Calu3 (cell line): ENCODE results near the gene TXNIP. TPM values are rescaled to one million over a fixed set of nuclear protein-coding genes. Genes with fewer than 3 reads are reported as not detected.

ENCODE experiments used
- BruUV-seq: library from RNA; stranded (reverse); fragments of 400-500 nt; replicated peaks from 2 replicates; lab custom pipeline; 2021; lab: Mats Ljungman, UMichigan
- CTCF ChIA-PET: fragments of 300-600 bp; sonication (Branson Sonifier 250); formaldehyde crosslinking; loops from one replicate; lab custom pipeline; 2022; ENCODE audit warnings: antibody characterized with exemption; lab: Charles Lee
- DNase-seq: peaks from one replicate; pipeline ENCODE4 v3.0.0; 2022
- H3K27ac Mint-ChIP-seq: one replicate; pipeline ENCODE4 v1.8.0; 2022; ENCODE audit warnings: mixed read lengths; ENCODE audit not compliant: unreplicated experiment
- H3K27me3 Mint-ChIP-seq: one replicate; pipeline ENCODE4 v1.8.0; 2022; ENCODE audit warnings: mixed read lengths; ENCODE audit not compliant: unreplicated experiment
- H3K36me3 Mint-ChIP-seq: one replicate; pipeline ENCODE4 v1.8.0; 2022; ENCODE audit warnings: mild to moderate bottlenecking, moderate library complexity, mixed read lengths; ENCODE audit not compliant: insufficient read depth, unreplicated experiment
- H3K4me1 Mint-ChIP-seq: one replicate; pipeline ENCODE4 v1.8.0; 2022; ENCODE audit warnings: mild to moderate bottlenecking, low read depth, mixed read lengths; ENCODE audit not compliant: unreplicated experiment
- H3K4me3 Mint-ChIP-seq: one replicate; pipeline ENCODE4 v1.8.0; 2022; ENCODE audit warnings: mild to moderate bottlenecking, low read depth, moderate library complexity, mixed read lengths; ENCODE audit not compliant: unreplicated experiment
- H3K9me3 Mint-ChIP-seq: one replicate; pipeline ENCODE4 v1.8.0; 2022; ENCODE audit warnings: low read depth, mixed read lengths; ENCODE audit not compliant: unreplicated experiment
- CTCF ChIP-seq: fragments of 200-600 bp; IDR thresholded peaks from one replicate; pipeline ENCODE4 v1.8.0; 2022; ENCODE audit warnings: antibody characterized with exemption; ENCODE audit not compliant: unreplicated experiment
- intact Hi-C: fragments of 100-400 bp; cut with micrococcal nuclease; formaldehyde crosslinking; loops from one replicate; pipeline ENCODE4 v1.10.0; 2022; ENCODE audit not compliant: unreplicated experiment
- total RNA-seq: library from RNA; stranded (reverse); gene quantifications from 2 replicates; pipeline ENCODE4 v1.2.3, GENCODE V29; 2022

The TXNIP gene
- total RNA-seq, 1 experiment from 2014 or later = 18.5 TPM

- Mint-ChIP-seq H3K36me3 (peaks cover 9% of the 10 kb centered on the region), H3K4me1 (peaks cover 9% of the 10 kb centered on the region), H3K27me3 (no peaks in the 10 kb centered on the region), H3K4me3 (no peak overlapping the region), H3K27ac (no peak overlapping the region), H3K9me3 (no peaks in the 10 kb centered on the region)
- CTCF ChIA-PET = interaction anchor here (0.6 to 4.6 kb wide), 18 partner anchors 8 to 120 kb away, joined by 3 to 32 read pairs (median 4); partner anchors contain the start of genes ANKRD34A, PIAS3, POLR3GL and RBM8A
- TSS peak; percentile 85 for BruUV-seq
- intact Hi-C loops = no loop called here
- no peak for DNase-seq
- no peak for TF ChIP-seq CTCF
Observed at GRCh38 chr1:145979746-145980456, 16.5 kb downstream of the TXNIP start.

- Mint-ChIP-seq H3K36me3 (peaks cover 9% of the 10 kb centered on the region), H3K27me3 (no peaks in the 10 kb centered on the region), H3K4me1 (peaks cover 9% of the 10 kb centered on the region), H3K9me3 (no peaks in the 10 kb centered on the region), H3K27ac (no peak overlapping the region), H3K4me3 (no peak overlapping the region)
- peak; percentile 87 for DNase-seq
- no peak for TF ChIP-seq CTCF
- TSS peak; percentile 99 for BruUV-seq
- CTCF ChIA-PET = interaction anchor here (0.5 to 4.6 kb wide), 18 partner anchors 9 to 120 kb away, joined by 3 to 32 read pairs (median 4); partner anchors contain the start of genes ANKRD34A, LIX1L, PIAS3 and POLR3GL
- intact Hi-C loops = loop anchor here (1.0 kb wide), 1 partner anchor 28 kb away; no protein-coding TSS in a partner anchor
Observed at GRCh38 chr1:145978854-145979745, 17.3 kb downstream of the TXNIP start.

GRCh38 chr1:145978471-145978853 is 17.9 kb downstream of the TXNIP start:
- no peak overlapping the region for H3K27ac Mint-ChIP-seq
- H3K4me3 Mint-ChIP-seq = no peak overlapping the region
- CTCF ChIA-PET = interaction anchor here (1.2 to 4.6 kb wide), 7 partner anchors 14 to 87 kb away, joined by 4 to 32 read pairs (median 7); partner anchors contain the start of genes ANKRD34A, LIX1L, POLR3GL and TXNIP
- no peaks in the 10 kb centered on the region for H3K9me3 Mint-ChIP-seq
- peaks cover 7% of the 10 kb centered on the region for H3K4me1 Mint-ChIP-seq
- peaks cover 9% of the 10 kb centered on the region for H3K36me3 Mint-ChIP-seq
- intact Hi-C loops = loop anchor here (1.0 kb wide), 1 partner anchor 29 kb away; no protein-coding TSS in a partner anchor
- DNase-seq = no peak
- H3K27me3 Mint-ChIP-seq = no peaks in the 10 kb centered on the region
- TF ChIP-seq CTCF = no peak
- no TSS peak for BruUV-seq
